B cell (primary cell): Measurements from ENCODE around the gene LYRM2. TPM values are rescaled to one million over a fixed set of nuclear protein-coding genes. Genes with fewer than 3 reads are reported as not detected.

Experiments used
- ATAC-seq: fragments of 200-7000 bp; cut with Tn5 transposase; one replicate; pipeline ENCODE4 v1.10.0; 2021; ENCODE audit warnings: low read depth, mild to moderate bottlenecking, moderate number of reproducible peaks, moderate library complexity
- CTCF ChIA-PET: fragments of 350-600 bp; sonication (Branson Sonifier 250); formaldehyde crosslinking; loops from one replicate; lab custom pipeline; 2021; ENCODE audit warnings: antibody characterized with exemption, inconsistent platforms; lab: Charles Lee
- POLR2A ChIA-PET: fragments of 350-600 bp; sonication (Branson Sonifier 250); formaldehyde crosslinking; loops from one replicate; lab custom pipeline; 2021; ENCODE audit warnings: antibody characterized with exemption; lab: Charles Lee
- DNase-seq: peaks from one replicate; pipeline ENCODE4 v3.0.0; 2013
- H2AFZ ChIP-seq: 2 replicates; pipeline ENCODE4 v1.6.1; 2012; ENCODE audit warnings: mild to moderate bottlenecking, low read depth, low read length; ENCODE audit not compliant: insufficient read depth, poor library complexity, severe bottlenecking
- H3K27ac ChIP-seq, 2 donors: 1 replicate in 1 of 2; 2 replicates in 1 of 2; pipeline ENCODE4 v1.5.1; 2012 to 2013; ENCODE audit warnings: low read length in 2 of 2, mild to moderate bottlenecking in 2 of 2, moderate library complexity in 1 of 2
- H3K27me3 ChIP-seq, 4 experiments: fragments of 200-600 bp in 1 of 4; sonication (generic) in 1 of 4; replicated peaks in 1 of 4; 1 replicate in 2 of 4; 2 replicates in 2 of 4; pipeline versions ENCODE4 v1.6.1 to v1.7.0; 2013 to 2016; ENCODE audit warnings: low read length in 3 of 4, mild to moderate bottlenecking in 2 of 4, mixed read lengths in 1 of 4, moderate library complexity in 1 of 4; ENCODE audit not compliant: insufficient read depth in 4 of 4, control insufficient read depth in 3 of 4; ENCODE audit errors: control extremely low read depth in 1 of 4
- H3K36me3 ChIP-seq, 2 experiments: replicated peaks in 1 of 2; 1 replicate in 1 of 2; 2 replicates in 1 of 2; pipeline versions ENCODE4 v1.6.1 to v1.7.1; 2013; ENCODE audit warnings: low read length in 1 of 2; ENCODE audit not compliant: insufficient read depth in 2 of 2, control insufficient read depth in 1 of 2; ENCODE audit errors: control extremely low read depth in 1 of 2, extremely low read depth in 1 of 2
- H3K4me1 ChIP-seq, 2 donors: fragments of 200-600 bp in 1 of 2; sonication (generic) in 1 of 2; 1 replicate in 1 of 2; 2 replicates in 1 of 2; pipeline versions ENCODE4 v1.5.1 to v1.6.1; 2013 to 2017; ENCODE audit warnings: low read length in 2 of 2; ENCODE audit not compliant: control insufficient read depth in 2 of 2, insufficient read depth in 2 of 2
- H3K4me2 ChIP-seq: replicated peaks from 2 replicates; pipeline ENCODE3; 2012; ENCODE audit warnings: mild to moderate bottlenecking, low read depth, low read length; ENCODE audit not compliant: poor library complexity, severe bottlenecking
- H3K4me3 ChIP-seq, 5 experiments: fragments of 200-600 bp in 1 of 5; sonication (generic) in 1 of 5; 1 replicate in 3 of 5; 2 replicates in 2 of 5; pipeline versions ENCODE4 v1.5.1 to v1.7.0; 2011 to 2016; ENCODE audit warnings: low read length in 4 of 5, mild to moderate bottlenecking in 4 of 5, low read depth in 2 of 5, control low read depth in 1 of 5, moderate library complexity in 1 of 5; ENCODE audit not compliant: insufficient read depth in 1 of 5; ENCODE audit errors: control extremely low read depth in 1 of 5, extremely low read depth in 1 of 5
- H3K79me2 ChIP-seq: fragments of 200-600 bp; sonication (generic); one replicate; pipeline ENCODE4 v1.6.0; 2016; ENCODE audit warnings: low read length; ENCODE audit not compliant: control insufficient read depth, insufficient read depth
- H3K9ac ChIP-seq: fragments of 200-600 bp; sonication (generic); 2 replicates; pipeline ENCODE4 v1.6.1; 2017; ENCODE audit warnings: mild to moderate bottlenecking, low read length, moderate library complexity
- H3K9me3 ChIP-seq, 3 donors: one replicate each; pipeline versions ENCODE4 v1.6.1 to v1.7.1; 2013; ENCODE audit warnings: low read length in 2 of 3; ENCODE audit not compliant: control insufficient read depth in 2 of 3, insufficient read depth in 1 of 3; ENCODE audit errors: control extremely low read depth in 1 of 3
- H4K20me1 ChIP-seq: 2 replicates; pipeline ENCODE4 v1.6.0; 2012; ENCODE audit warnings: mild to moderate bottlenecking, low read length; ENCODE audit not compliant: insufficient read depth, control insufficient read depth, poor library complexity, severe bottlenecking
- H3K27ac Mint-ChIP-seq: one replicate; pipeline ENCODE4 v1.8.0; 2021; ENCODE audit warnings: mixed read lengths
- H3K27me3 Mint-ChIP-seq: one replicate; pipeline ENCODE4 v1.8.0; 2021; ENCODE audit warnings: mixed read lengths
- H3K4me1 Mint-ChIP-seq: one replicate; pipeline ENCODE4 v1.8.0; 2021; ENCODE audit warnings: mixed read lengths
- H3K4me3 Mint-ChIP-seq: one replicate; pipeline ENCODE4 v1.8.0; 2021; ENCODE audit warnings: mixed read lengths
- H3K9me3 Mint-ChIP-seq: one replicate; pipeline ENCODE4 v1.8.0; 2022; ENCODE audit warnings: mixed read lengths; ENCODE audit not compliant: insufficient read depth
- EZH2 ChIP-seq: IDR thresholded peaks from 2 replicates; pipeline ENCODE4 v1.6.1; 2012; ENCODE audit warnings: borderline replicate concordance, low read depth, mild to moderate bottlenecking, moderate library complexity, low read length; ENCODE audit not compliant: insufficient read depth, poor library complexity, severe bottlenecking
- WGBS: methylation state at CpG from one replicate; pipeline ENCODE4 v1.1.5; 2013; ENCODE audit warnings: missing lambda C conversion rate; ENCODE audit not compliant: insufficient coverage; 5-methylcytosine and 5-hydroxymethylcytosine counted together
- intact Hi-C: fragments of 100-400 bp; cut with micrococcal nuclease; formaldehyde crosslinking; loops from one replicate; pipeline ENCODE4 v1.10.0; 2022
- polyA plus RNA-seq: library from polyadenylated mRNA; depleted of rRNA; stranded (reverse); fragments of >200 nt; gene quantifications from 2 replicates; pipeline ENCODE4 v1.2.3, GENCODE V29; 2012
- total RNA-seq, 2 donors: library from RNA; stranded (reverse); fragments of 120-200 nt in 1 of 2; gene quantifications; 1 replicate in 1 of 2; 2 replicates in 1 of 2; pipeline versions ENCODE4 v1.2.3 to v1.2.4, GENCODE V29; 2013 to 2022
- TF ChIP-seq, protein P1 (sequence below): fragments of 200-600 bp; IDR thresholded peaks from one replicate; pipeline ENCODE4 v1.8.0; 2022; ENCODE audit warnings: antibody characterized with exemption, mild to moderate bottlenecking

The LYRM2 gene
- total and polyA plus RNA-seq, 2 donors (not counting 1 experiment from before 2014, with no cell fraction given), result 17.6 to 33.7 TPM

- Histone ChIP-seq H3K4me3 (no peak overlapping the region), H2AFZ (no peak overlapping the region), H4K20me1 (no peaks in the 10 kb centered on the region), H3K36me3 (no peaks in the 10 kb centered on the region), H3K27ac (no peak overlapping the region), H3K4me1 (no peaks in the 10 kb centered on the region), H3K9me3 (no peaks in the 10 kb centered on the region), H3K9ac (no peak overlapping the region), H3K79me2 (no peaks in the 10 kb centered on the region), H3K4me2 (no peak overlapping the region), H3K27me3 (no peaks in the 10 kb centered on the region)
- ChIA-PET POLR2A (no interaction called here), CTCF (no interaction called here)
- no peak for TF ChIP-seq EZH2
- WGBS, result 79% methylated on average over 2 of the region's 8 CpGs
- Mint-ChIP-seq H3K27me3 (no peaks in the 10 kb centered on the region), H3K4me3 (no peak overlapping the region), H3K4me1 (no peaks in the 10 kb centered on the region), H3K27ac (no peak overlapping the region), H3K9me3 (no peaks in the 10 kb centered on the region)
- intact Hi-C loops, result no loop called here
- no peak for DNase-seq
- no peak for ATAC-seq
Measured at GRCh38 chr6:89564752-89565427, 73.7 kb downstream of the LYRM2 start.

- ATAC-seq (no peak), DNase-seq (no peak)
- Histone ChIP-seq H3K36me3 (no peaks in the 10 kb centered on the region), H3K4me3 (no peak overlapping the region), H3K9me3 (no peaks in the 10 kb centered on the region), H3K9ac (no peak overlapping the region), H4K20me1 (no peaks in the 10 kb centered on the region), H3K27me3 (no peaks in the 10 kb centered on the region), H3K4me1 (no peaks in the 10 kb centered on the region), H3K27ac (no peak overlapping the region), H3K4me2 (no peak overlapping the region), H2AFZ (no peak overlapping the region), H3K79me2 (no peaks in the 10 kb centered on the region)
- TF ChIP-seq, protein P1, sequence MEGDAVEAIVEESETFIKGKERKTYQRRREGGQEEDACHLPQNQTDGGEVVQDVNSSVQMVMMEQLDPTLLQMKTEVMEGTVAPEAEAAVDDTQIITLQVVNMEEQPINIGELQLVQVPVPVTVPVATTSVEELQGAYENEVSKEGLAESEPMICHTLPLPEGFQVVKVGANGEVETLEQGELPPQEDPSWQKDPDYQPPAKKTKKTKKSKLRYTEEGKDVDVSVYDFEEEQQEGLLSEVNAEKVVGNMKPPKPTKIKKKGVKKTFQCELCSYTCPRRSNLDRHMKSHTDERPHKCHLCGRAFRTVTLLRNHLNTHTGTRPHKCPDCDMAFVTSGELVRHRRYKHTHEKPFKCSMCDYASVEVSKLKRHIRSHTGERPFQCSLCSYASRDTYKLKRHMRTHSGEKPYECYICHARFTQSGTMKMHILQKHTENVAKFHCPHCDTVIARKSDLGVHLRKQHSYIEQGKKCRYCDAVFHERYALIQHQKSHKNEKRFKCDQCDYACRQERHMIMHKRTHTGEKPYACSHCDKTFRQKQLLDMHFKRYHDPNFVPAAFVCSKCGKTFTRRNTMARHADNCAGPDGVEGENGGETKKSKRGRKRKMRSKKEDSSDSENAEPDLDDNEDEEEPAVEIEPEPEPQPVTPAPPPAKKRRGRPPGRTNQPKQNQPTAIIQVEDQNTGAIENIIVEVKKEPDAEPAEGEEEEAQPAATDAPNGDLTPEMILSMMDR, result no peak
- no peak for TF ChIP-seq EZH2
- H3K9me3 Mint-ChIP-seq, result no peaks in the 10 kb centered on the region
- POLR2A ChIA-PET, result no interaction called here
- 100% methylated on average over 1 of the region's 1 CpG for WGBS
- no peak overlapping the region for H3K4me3 Mint-ChIP-seq
- no peaks in the 10 kb centered on the region for H3K4me1 Mint-ChIP-seq
- intact Hi-C loops, result no loop called here
- H3K27me3 Mint-ChIP-seq, result no peaks in the 10 kb centered on the region
- CTCF ChIA-PET, result no interaction called here
- no peak overlapping the region for H3K27ac Mint-ChIP-seq
Measured at GRCh38 chr6:89563866-89564265, 74.7 kb downstream of the LYRM2 start.
